Renal cortex interstitium (tissue), 11 donors: ENCODE measurements around the gene HES4. TPM values are rescaled to one million over a fixed set of nuclear protein-coding genes. Genes with fewer than 3 reads are reported as not detected.

Experiments used
- DNase-seq, 11 donors: peaks; one replicate each; pipeline ENCODE4 v3.0.0-alpha.2; 2013; ENCODE audit warnings: low read depth in 9 of 11, low spot score in 4 of 11; ENCODE audit errors: extremely low read depth in 1 of 11
- polyA plus RNA-seq, 3 donors: library from polyadenylated mRNA; unstranded; fragments of 120-200 nt; gene quantifications; one replicate each; pipeline ENCODE4 v1.2.1, GENCODE V29; 2013; ENCODE audit not compliant: insufficient read length in 3 of 3

Gene HES4
- polyA plus RNA-seq, 3 donors = 17.3 to 50.1 (median 39.7) TPM

DNA sequence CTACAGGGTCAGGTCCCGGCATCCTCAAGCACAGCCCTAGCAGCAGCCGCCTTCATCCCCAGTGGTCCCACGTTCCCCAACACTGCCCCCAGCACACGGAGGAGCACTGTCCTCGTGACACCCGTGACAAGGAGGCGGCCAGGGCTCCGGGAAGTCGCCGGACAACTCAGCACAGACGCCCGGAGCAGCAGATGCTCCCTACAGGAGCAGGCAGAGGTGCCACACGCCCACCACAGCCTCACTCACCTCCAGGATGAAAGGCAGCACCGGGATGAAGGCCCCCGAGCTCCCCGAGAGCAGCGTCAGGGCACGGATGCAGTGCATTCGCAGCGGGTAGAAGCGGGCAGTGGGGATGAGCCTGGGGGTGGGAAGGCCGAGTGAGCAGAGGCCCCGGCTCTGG lies 49.0 kb downstream of the HES4 start:
- no peak for DNase-seq

DNA sequence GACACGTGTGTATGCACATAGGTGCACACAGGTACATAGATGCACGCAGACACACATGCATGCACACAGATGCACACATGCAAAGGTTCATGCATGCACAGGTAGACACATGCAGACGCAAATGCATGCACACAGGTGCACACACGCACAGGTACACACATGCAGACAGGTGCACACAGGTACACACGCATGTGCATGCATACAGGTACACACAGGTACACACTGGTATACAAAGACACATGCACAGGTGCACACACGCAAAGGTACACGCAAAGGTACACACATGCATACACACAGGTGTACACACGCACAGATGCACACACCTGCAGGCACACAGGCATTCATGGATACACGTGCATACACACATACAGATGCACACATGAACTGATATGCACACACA lies 49.6 kb downstream of the HES4 start:
- DNase-seq = no peak

Other genes with a start within 250 kb of the HES4 start
- gene SAMD11, start 76.2 kb downstream of the HES4 start, polyA plus RNA-seq = 10 to 100 TPM; 38.2 to 87.0 (median 80.7) TPM
- gene NOC2L, start 40.8 kb downstream of the HES4 start, polyA plus RNA-seq = 10 to 100 TPM; 52.0 to 64.3 (median 64.2) TPM
- gene KLHL17, start 39.5 kb downstream of the HES4 start, polyA plus RNA-seq = 10 to 100 TPM in 2 of 3 donors, 1 to 10 TPM in 1; 7.7 to 14.0 (median 13.6) TPM
- under 1 TPM; 0.20 to 0.47 (median 0.40) TPM for gene PLEKHN1, start 33.6 kb downstream of the HES4 start, polyA plus RNA-seq
- gene PERM1, start 18.0 kb downstream of the HES4 start, polyA plus RNA-seq = under 1 TPM in 2 of 3 donors, not detected in 1; 0.13 to 0.14 TPM
- gene ISG15, start 13.4 kb upstream of the HES4 start, polyA plus RNA-seq = 10 to 100 TPM in 2 of 3 donors, 1 to 10 TPM in 1; 9.0 to 21.7 (median 15.5) TPM
- 100 to 1,000 TPM; 188 to 295 (median 282) TPM for gene AGRN, start 20.0 kb upstream of the HES4 start, polyA plus RNA-seq
- gene RNF223, start 74.2 kb upstream of the HES4 start, polyA plus RNA-seq = under 1 TPM; 0.30 to 0.82 (median 0.39) TPM
- 10 to 100 TPM in 2 of 3 donors, 1 to 10 TPM in 1; 6.4 to 20.1 (median 14.1) TPM for gene C1orf159, start 116.0 kb upstream of the HES4 start, polyA plus RNA-seq
- gene TTLL10, start 173.8 kb upstream of the HES4 start, polyA plus RNA-seq = under 1 TPM; 0.30 to 0.88 (median 0.50) TPM
- under 1 TPM; 0.20 to 0.80 (median 0.43) TPM for gene TNFRSF18, start 206.5 kb upstream of the HES4 start, polyA plus RNA-seq
- gene TNFRSF4, start 214.1 kb upstream of the HES4 start, polyA plus RNA-seq = 1 to 10 TPM; 1.1 to 3.0 (median 2.4) TPM
- 100 to 1,000 TPM; 106 to 141 (median 132) TPM for gene SDF4, start 231.9 kb upstream of the HES4 start, polyA plus RNA-seq
- gene B3GALT6, start 232.1 kb upstream of the HES4 start, polyA plus RNA-seq = 10 to 100 TPM; 20.9 to 22.5 (median 21.3) TPM
- 10 to 100 TPM in 2 of 3 donors, 1 to 10 TPM in 1; 7.5 to 17.4 (median 12.2) TPM for gene C1QTNF12, start 246.6 kb upstream of the HES4 start, polyA plus RNA-seq